ENCODE measurements around the gene COA4. TPM values are rescaled to one million over a fixed set of nuclear protein-coding genes. Genes with fewer than 3 reads are reported as not detected.

The COA4 gene
- total RNA-seq, 2 experiments from 2014 or later = 104 to 153 TPM

- no TSS peak for BruUV-seq (replicated peaks)
- no peaks in the 10 kb centered on the region for H3K9me3 ChIP-seq (ENCODE audit: low read length)
- H4K20me1 ChIP-seq (ENCODE audit: insufficient read depth, low read length) = no peaks in the 10 kb centered on the region
- TF ChIP-seq EZH2phosphoT487 (IDR thresholded peaks at IDR 0.05; ENCODE audit: borderline replicate concordance, low read depth, low read length) (no peak), CTCF (conservative IDR thresholded peaks at IDR 0.05; ENCODE audit: low read length) (no peak)
- no peak overlapping the region for H2AFZ ChIP-seq (ENCODE audit: low read length)
- H3K79me2 ChIP-seq (ENCODE audit: insufficient read depth, low read depth, low read length) = no peaks in the 10 kb centered on the region
- H3K4me3 ChIP-seq (ENCODE audit: low read depth, low read length, poor library complexity, severe bottlenecking) = no peak overlapping the region
- H3K27ac ChIP-seq (ENCODE audit: low read depth, low read length, poor library complexity, severe bottlenecking) = no peak overlapping the region
- ChIA-PET POLR2A (interaction anchor here (0.6 to 1.5 kb wide), 2 partner anchors 10 to 314 kb away, joined by 3 to 5 read pairs; partner anchors contain the start of genes COA4 and PAAF1), CTCF (ENCODE audit: unreplicated experiment) (no interaction called here)
- intact Hi-C loops (cut with micrococcal nuclease; ENCODE audit: unreplicated experiment) = no loop called here
- H3K4me1 ChIP-seq (ENCODE audit: insufficient read depth, low read length, poor library complexity, severe bottlenecking) = no peaks in the 10 kb centered on the region
- H3K9me2 ChIP-seq (ENCODE audit: insufficient read depth, low read length) = no peaks in the 10 kb centered on the region
- DNase-seq (ENCODE audit: low spot score) = no peak
- H3K36me3 ChIP-seq (ENCODE audit: insufficient read depth, low read length) = peaks cover 77% of the 10 kb centered on the region
- no peak overlapping the region for H3K4me2 ChIP-seq (ENCODE audit: low read length)
Observed at GRCh38 chr11:73866586-73866996, 10.1 kb downstream of the COA4 start.

GRCh38 chr11:73866095-73866579, 10.5 kb downstream of the COA4 start:
- no peak overlapping the region for H3K27ac ChIP-seq (ENCODE audit: low read depth, low read length, poor library complexity, severe bottlenecking)
- BruUV-seq (replicated peaks) = no TSS peak
- H3K4me2 ChIP-seq (ENCODE audit: low read length) = no peak overlapping the region
- CTCF ChIA-PET (ENCODE audit: unreplicated experiment) = no interaction called here
- H2AFZ ChIP-seq (ENCODE audit: low read length) = no peak overlapping the region
- no peak overlapping the region for H3K4me3 ChIP-seq (ENCODE audit: low read depth, low read length, poor library complexity, severe bottlenecking)
- no peaks in the 10 kb centered on the region for H3K79me2 ChIP-seq (ENCODE audit: insufficient read depth, low read depth, low read length)
- no peaks in the 10 kb centered on the region for H4K20me1 ChIP-seq (ENCODE audit: insufficient read depth, low read length)
- peaks cover 77% of the 10 kb centered on the region for H3K36me3 ChIP-seq (ENCODE audit: insufficient read depth, low read length)
- H3K4me1 ChIP-seq (ENCODE audit: insufficient read depth, low read length, poor library complexity, severe bottlenecking) = no peaks in the 10 kb centered on the region
- TF ChIP-seq CTCF (conservative IDR thresholded peaks at IDR 0.05; ENCODE audit: low read length) = no peak
- no peak for TF ChIP-seq EZH2phosphoT487 (IDR thresholded peaks at IDR 0.05; ENCODE audit: borderline replicate concordance, low read depth, low read length)
- DNase-seq (ENCODE audit: low spot score) = no peak
- H3K9me2 ChIP-seq (ENCODE audit: insufficient read depth, low read length) = no peaks in the 10 kb centered on the region
- POLR2A ChIA-PET = interaction anchor here (0.6 to 1.5 kb wide), 2 partner anchors 11 to 314 kb away, joined by 3 to 5 read pairs; partner anchors contain the start of genes COA4 and PAAF1
- H3K9me3 ChIP-seq (ENCODE audit: low read length) = no peaks in the 10 kb centered on the region
- intact Hi-C loops (cut with micrococcal nuclease; ENCODE audit: unreplicated experiment) = no loop called here

GRCh38 chr11:73862986-73863385, 13.7 kb downstream of the COA4 start:
- H3K9me2 ChIP-seq (ENCODE audit: insufficient read depth, low read length) = no peaks in the 10 kb centered on the region
- BruUV-seq (replicated peaks) = no TSS peak
- no peaks in the 10 kb centered on the region for H3K79me2 ChIP-seq (ENCODE audit: insufficient read depth, low read depth, low read length)
- no peaks in the 10 kb centered on the region for H3K9me3 ChIP-seq (ENCODE audit: low read length)
- intact Hi-C loops (cut with micrococcal nuclease; ENCODE audit: unreplicated experiment) = no loop called here
- no peak for DNase-seq (ENCODE audit: low spot score)
- H3K4me3 ChIP-seq (ENCODE audit: low read depth, low read length, poor library complexity, severe bottlenecking) = no peak overlapping the region
- no peak for TF ChIP-seq CTCF (conservative IDR thresholded peaks at IDR 0.05; ENCODE audit: low read length)
- TF ChIP-seq EZH2phosphoT487 (IDR thresholded peaks at IDR 0.05; ENCODE audit: borderline replicate concordance, low read depth, low read length) = no peak
- no peaks in the 10 kb centered on the region for H3K4me1 ChIP-seq (ENCODE audit: insufficient read depth, low read length, poor library complexity, severe bottlenecking)
- ChIA-PET POLR2A (interaction anchor here (0.7 to 1.2 kb wide), 3 partner anchors 8 to 11 kb away, joined by 4 to 5 read pairs (median 4); no protein-coding TSS in a partner anchor), CTCF (ENCODE audit: unreplicated experiment) (no interaction called here)
- H2AFZ ChIP-seq (ENCODE audit: low read length) = no peak overlapping the region
- peaks cover 79% of the 10 kb centered on the region for H3K36me3 ChIP-seq (ENCODE audit: insufficient read depth, low read length)
- H3K27ac ChIP-seq (ENCODE audit: low read depth, low read length, poor library complexity, severe bottlenecking) = no peak overlapping the region
- no peak overlapping the region for H3K4me2 ChIP-seq (ENCODE audit: low read length)
- no peaks in the 10 kb centered on the region for H4K20me1 ChIP-seq (ENCODE audit: insufficient read depth, low read length)

Measured in OCI-LY7 (cell line).